GM19328 (cell line): ENCODE results near the gene TMEM53.

ENCODE experiments used
- ATAC-seq: cut with Tn5 transposase; IDR thresholded peaks from one replicate; pipeline ENCODE4 v1.9.1; 2021; ENCODE audit warnings: mild to moderate bottlenecking, moderate library complexity; ENCODE audit not compliant: unreplicated experiment

TMEM53 gene

DNA sequence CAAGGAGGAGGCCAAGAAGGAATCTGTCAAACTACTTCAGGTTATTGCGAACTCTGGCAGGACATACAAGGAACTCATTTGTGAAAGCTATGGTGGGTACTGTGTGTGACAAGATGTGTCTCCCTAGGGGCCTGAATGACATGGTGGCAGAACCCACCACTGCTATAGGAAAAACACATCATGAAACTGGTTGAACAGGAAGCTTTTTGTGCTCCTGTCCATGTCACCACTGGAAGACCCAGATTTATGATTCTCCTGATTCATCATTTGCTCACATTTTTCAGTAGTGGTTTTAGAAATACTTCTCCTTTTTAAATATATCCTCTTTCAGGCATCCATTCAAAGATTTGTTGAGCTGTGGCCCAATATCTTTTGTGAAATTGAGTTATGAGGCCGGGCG is 23.9 kb upstream of the TMEM53 start:
- ATAC-seq = no peak

DNA sequence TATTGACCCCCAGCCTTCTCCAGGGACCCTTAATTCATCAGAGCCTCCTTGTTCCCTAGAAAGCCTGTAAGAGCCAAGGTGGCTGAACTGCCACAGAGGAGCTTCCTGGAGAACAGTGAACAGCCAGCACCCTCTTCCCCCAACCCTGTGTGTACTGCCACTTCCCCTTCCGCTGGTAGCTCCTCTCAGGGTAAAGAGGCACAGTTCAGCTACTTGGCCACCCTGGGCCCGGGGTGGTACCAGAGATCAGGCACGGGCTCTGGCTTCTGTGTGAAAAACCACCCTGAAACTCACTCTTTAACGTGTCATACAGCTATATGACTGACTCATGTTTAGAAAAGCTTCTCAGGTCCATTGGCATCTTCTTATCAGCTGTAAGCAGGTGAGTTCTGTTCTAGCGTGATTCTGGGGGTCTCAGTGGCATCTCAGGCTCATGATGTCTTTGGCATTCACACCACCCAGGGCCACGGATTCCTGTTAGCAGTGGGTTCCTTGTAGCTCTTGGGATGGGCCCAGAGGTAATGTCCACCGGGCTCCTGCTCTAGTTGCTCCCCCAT is 22.6 kb upstream of the TMEM53 start:
- ATAC-seq = no peak

DNA sequence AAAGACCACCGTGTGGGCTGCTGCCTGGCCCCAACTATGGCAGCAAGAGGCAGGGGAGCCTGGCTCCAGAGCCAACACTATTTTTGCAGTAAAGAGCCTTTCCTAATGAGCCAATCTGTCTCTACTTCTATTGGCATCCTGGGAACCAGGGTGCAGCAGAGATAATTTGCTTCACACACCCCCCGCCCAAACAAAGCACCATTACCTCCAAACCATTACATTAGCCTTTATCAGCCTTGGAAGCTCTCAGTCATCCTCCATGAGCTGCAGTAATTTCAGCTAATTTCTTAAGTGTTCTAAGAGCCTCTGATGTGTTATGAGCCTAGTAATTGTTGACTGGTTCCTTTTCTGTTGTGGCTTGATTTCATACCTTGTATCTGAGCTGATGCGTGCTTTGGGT is 21.8 kb upstream of the TMEM53 start:
- no peak for ATAC-seq

DNA sequence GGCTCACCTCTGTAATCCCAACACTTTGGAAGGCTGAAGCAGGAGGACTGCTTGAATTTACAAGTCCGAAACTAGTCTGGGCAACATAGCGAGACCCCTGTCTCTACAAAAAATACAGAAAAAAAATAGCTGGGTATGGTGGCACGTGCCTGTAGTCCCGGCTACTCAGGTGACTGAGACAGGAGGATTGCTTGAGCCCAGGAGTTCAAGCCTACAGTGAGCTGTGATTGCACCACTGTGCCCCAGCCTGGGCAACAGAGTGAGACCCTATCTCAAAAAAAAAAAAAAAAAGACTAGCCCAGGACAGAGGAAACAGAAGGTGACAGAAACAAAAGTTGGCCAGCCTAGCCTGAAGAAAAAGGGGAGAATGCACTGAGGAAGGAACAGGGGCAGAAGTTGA is 21.4 kb upstream of the TMEM53 start:
- ATAC-seq = no peak

DNA sequence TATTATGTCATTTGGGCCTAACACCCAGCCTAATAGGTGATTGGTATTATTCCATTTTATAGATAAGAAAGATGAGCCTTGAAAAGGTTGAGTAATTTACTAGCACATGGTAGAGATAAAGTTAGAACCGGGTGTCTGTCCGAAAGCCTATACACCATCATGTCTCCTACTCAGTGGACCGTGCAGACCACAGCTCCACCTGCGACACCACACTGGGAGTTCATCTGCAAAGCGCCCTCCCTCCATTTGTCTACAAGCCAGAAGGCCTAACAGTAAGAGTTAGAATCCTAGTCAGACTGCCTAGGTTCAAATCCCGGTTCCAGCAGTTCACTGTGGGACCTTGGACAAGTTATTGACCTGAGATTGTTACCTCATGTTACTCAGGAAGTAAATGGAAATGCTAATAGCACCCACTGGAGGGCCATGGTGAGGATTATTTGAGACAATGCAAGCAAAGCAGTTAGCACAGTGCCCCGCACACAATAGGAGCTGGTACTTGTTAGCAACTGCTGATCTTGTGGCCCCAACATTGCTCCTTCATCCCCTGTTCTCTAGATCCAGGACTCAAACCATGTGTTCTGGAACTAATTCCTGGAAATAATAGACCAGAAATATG is 20.7 kb upstream of the TMEM53 start:
- peak; percentile 74 for ATAC-seq

DNA sequence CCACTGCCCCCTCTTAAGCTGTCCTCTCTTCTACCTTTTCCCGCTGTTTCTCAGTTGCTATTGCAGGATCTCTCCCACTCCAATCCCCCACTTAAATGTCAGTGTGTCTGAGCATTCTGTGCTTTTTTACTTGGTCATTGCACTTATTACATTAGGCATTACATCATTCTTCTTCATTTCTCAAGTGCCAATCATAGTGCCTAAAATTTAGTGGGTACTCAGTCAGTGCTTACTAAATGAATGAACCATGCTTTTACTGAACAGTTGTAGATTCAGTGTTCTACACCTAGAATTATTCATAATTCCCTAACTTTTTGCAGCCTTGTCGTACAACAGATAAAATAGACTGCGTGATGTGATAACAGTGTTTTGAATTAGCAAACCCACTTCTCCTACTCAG is 19.6 kb upstream of the TMEM53 start:
- no peak for ATAC-seq

DNA sequence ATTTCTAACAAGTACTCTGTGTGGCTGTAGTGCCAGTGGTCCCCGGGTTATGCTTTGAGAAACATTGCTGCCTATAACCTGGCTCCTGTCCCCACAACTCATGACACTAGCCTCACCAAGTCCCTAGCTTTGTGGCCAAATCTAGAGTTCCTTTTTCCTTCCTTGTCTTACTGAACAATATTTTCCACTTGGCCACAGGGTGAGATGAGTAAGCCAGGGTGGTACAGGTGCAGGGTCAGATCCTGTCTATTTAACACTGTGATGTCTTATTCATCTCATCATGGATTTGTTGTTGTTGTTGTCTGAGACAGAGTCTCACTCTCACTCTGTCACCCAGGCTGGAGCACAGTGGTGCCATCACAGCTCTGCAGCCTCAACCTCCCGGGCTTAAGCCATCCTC is 18.9 kb upstream of the TMEM53 start:
- ATAC-seq = no peak

DNA sequence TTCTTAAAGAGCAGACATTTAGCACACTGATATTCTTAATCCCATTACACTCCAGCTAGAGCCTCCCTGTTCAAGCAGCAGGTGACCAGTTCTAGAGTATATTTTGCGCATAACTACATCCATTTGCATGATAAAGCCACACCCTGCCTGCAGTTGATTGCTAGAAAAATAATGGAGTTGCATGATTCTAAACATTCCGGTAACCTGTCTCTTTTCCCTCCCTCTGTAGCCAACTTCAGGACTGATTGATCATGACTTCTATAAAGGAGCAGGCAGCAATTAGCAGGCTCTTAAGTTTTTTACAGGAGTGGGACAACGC is 15.1 kb upstream of the TMEM53 start:
- ATAC-seq = no peak

DNA sequence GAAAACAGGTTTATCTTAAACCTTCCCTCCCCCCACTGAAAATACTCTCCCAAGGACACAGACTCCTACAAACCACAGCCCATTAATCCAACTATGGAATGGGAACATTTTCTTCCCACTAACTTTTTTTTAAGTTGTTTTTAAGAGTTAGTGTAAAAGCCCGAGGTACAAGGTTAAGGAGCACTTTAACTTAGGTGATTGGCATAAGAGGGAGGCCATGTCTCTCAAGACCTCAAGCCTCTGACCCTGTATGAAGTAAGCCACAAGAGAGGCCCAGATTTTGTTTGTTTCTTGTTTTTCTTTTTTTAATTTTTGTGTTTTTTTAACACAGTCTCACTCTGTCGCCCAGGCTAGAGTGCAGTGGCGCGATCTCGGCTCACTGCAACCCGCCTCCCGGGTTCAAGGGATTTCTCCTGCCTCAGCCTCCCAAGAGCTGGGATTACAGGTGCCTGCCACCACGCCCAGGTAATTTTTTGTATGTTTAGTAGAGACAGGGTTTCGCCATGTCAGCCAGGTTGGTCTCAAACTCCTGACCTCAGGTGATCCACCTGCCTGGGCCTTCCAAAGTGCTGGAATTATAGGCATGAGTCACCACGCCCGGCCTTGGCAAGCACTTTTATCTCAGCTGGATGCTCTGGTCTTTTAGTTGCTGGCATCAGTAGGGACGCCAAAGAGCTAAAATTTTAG is 14.6 kb upstream of the TMEM53 start:
- no peak for ATAC-seq

DNA sequence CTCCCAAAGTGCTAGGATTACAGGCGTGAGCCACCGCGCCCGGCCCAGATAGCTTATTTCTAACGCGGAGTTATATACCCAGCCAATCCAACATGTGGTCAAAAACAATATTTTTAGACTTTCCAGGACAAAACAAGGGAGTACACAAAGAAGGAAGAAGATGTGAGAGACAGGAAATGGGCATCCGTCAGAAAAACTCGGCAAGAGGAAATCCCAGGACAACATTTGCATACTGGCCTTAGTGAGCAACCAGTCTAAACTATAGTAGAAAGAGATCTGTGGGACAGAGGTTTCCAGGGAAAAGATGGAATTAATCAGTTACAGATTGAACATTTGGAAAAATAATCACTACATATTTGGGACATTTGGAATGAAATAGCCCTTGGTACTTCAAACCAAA is 11.6 kb upstream of the TMEM53 start:
- ATAC-seq = no peak

DNA sequence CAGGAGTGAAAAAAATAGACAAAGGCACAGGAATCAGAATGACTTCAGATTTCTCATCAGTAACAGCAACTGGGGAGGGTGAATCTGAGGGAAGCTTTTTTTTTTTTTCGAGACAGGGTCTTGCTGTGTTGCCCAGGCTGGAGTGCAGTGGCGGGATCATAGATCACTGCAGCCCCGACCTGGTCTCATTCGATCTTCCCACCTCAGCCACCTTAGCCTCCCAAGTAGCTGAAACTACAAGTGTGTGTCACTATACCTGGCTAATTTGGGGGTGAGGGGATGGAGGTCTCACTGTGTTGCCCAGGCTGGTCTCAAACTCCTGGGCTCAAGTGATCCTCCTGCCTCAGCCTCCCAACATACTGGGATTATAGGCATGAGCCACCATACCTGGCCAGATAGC is 10.9 kb upstream of the TMEM53 start:
- ATAC-seq = no peak

DNA sequence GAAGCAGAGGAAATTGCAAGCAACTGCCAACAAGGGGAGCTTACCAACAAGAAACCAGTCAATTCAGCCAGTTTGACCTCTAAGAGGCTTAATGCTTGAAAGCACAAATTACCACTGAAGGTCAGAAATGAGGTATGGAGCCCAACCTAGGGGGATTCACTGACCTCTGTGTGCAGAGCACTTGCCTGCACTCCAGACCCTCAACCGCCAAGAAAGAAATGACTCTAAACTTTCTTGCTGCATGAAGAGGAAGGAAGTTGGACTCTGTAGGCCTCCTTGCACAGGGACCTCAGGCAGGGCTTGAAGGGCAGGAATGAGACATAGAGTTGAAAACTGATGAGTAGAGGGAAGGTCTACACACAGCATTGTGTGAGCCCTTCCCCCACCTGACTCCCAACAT is 10.2 kb upstream of the TMEM53 start:
- ATAC-seq = no peak

DNA sequence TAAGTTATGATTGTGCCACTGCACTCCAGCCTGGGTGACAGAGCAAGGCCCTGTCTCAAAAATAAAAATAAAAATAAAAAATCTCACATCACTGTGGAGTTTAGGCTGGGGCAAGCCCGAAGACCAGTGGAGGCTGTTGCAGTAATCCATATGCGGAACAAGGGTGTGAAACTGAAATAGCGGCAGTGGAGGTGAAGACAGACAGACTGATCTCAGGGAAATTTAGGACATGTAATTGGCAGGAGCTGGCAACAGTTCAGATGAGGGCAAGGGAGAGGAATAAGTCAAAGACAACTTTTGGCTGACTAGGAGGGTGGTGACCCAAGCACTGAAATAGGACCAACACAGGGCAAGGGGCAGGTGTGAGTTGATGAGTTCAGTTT is 8.6 kb upstream of the TMEM53 start:
- no peak for ATAC-seq

DNA sequence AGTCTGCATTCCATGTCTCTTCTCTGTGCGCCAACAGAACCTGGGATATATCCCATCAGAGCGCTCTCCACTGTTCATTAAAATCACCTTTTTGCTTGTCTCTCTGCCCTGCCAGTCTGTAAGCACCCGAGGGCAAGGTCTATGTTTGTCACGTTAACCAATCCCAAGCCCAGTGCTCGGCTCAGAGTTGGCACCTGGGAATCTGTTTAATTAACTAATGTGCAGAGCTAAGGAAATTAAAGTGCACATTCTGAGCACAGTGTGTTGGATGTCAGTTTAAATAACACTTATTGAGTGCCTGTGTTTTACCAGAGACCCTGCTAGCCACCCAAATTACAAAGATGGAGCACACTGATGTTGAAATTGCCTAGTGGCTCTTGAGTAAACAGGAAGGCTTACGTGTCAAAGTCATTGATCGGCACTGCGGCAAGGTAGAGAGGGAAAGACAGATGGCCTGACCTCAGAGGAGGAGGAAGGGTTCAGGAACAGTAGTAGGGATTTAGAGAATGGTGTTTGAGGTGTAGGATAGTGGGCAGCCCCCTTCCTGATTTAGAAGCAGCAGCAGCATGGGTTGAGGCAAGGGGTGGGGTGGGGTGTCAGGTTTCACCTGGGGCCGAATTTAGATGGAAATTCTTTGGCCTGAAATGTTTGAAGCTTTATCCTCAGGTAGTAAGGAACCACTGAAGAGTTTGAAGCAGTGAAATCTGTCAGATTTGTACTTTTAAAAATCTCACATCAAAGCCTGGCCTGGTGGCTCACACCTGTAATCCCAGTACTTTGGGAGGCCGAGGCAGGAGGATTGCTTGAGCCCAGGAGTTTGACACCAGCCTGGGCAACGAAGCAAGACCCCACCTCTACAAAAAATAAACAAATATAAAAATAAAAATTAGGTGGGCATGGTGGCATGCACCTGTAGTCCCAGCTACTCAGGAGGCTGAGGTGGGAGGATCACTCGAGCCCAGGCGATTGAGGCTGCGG is 7.9 kb upstream of the TMEM53 start:
- no peak for ATAC-seq

DNA sequence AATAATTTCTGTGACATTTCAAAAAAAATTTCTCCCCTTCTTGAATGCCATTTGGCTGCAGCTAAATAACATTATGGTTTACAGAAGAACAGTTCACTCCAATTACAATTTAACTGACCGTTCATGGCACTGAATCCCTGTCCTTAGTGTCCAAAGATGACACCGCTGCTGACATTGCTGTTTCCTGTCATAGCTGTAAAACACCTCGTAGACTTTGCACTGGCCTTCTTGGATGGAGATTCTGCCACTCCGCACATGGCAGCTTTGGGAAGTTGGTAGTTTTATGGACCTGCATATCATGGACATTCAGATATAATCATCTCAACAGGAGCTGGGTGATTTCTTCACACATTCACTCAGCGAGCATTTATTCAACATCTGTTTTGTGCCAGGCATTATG is 5.2 kb upstream of the TMEM53 start:
- no peak for ATAC-seq

DNA sequence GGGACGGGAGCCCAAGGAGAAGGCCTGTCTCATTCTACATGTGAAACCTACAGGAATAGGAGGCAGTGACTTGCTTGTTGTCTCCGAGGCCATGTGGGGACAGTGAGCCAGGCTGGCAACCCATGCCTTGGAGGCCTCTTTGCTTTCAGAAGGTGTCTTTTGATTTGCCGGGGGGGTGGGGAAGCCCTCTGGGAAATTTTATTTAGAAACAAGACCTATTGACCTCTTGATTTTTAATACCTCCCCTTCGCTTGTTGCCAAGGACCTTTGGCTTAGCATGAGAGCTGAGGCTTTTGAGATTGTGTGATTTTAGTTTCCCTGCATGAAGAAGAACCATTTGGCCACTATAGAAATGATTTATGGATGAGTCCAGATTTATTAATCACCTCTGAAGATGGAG is 4.3 kb upstream of the TMEM53 start:
- no peak for ATAC-seq

DNA sequence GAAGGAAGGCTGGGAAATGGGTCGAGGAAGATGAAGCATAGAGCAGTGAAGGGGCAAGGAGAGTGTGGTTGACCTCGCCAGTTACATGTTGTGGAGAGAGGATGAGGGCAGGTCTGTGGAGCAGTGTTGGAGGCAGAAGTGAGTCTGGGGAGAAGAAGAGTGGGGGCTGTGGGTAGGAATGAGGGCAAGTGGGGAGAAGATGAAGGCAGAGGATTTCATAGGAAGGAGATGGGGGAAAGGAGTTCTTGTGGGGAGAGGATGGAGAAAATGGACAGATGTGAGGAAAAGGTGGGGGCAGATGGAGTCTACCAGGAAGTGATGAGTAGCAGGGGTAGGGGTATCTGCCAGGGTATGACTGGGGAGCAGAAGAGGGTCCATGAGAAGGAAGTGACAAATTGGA is 3.8 kb upstream of the TMEM53 start:
- no peak for ATAC-seq

DNA sequence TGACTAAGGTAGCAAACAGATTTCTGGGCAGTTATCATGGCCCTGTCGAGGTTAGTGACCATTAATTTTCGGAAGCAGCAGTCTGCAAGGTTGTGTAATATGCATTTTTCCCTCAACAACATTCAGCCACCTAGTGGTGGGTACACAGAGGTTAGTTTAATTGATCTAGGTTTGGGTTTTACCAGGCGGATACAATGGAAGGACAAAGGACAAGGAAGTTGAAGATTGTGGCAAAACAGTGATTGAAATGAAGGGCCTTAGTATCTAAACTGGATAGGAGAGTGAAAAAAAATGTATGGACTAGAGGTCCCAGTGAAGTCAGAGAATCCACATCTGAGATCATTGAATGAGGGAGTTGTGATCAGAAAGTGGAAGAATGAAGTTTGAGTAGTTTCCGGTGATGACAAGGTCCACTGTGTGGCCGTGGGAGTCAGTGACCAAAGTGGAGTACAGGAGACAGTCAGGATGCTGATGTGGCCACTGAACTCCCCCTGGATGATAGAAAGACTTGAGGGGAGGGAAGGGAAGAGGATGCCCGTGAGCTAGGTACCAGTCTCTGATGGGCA is 3.0 kb upstream of the TMEM53 start:
- ATAC-seq = no peak

DNA sequence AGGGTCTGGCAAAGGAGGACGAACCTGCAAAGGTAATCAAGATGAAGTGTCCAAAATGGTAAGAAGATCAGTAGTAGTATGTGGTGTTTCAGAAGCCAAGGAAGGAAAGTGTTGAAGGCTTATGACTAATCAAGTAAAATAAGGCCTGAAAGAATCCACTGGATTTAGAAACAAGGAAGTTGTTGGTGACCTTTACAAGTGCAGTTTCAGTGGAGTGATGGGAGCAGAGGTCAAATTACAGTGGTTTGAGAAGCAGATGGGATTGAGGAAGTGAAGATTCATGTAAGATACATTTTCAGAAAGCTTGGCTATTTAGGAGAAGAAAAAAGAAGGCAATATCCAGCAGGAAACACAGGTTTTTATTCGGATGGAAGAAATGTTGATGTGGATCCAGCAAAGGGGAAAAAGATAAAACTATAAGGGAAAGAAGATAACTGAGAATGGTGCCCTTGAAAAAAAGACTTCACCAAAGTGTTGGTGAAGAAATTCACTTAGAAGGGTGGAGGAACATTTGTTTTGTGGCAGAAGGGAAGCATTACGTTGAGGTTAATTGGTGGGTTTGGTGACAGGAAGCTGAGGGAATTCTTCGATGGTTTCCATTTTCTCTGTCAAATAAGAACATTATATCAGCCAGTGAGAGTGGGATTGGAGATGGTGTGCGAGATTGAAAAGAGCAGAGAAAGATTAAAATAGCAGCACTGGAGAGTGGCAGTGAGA is 2.4 kb upstream of the TMEM53 start:
- ATAC-seq = no peak

DNA sequence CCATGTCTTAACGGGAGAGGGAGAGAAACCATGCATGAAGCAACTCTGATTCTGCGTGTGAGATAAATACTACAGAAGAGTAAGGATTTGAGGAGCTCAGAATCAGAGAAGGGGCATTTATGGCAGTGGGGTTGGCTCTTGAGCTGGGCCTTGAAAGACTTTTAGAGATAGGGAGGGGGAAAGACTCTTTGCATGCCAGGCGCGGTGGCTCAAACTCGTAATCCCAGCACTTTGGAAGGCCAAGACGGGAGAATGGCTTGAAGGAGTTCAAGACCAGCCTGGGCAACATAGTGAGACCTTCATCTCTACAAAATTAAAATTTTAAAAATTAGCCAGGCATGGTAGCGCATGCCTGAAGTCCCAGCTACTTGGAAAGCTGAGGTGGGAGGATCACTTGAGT is 905 bp upstream of the TMEM53 start:
- no peak for ATAC-seq

DNA sequence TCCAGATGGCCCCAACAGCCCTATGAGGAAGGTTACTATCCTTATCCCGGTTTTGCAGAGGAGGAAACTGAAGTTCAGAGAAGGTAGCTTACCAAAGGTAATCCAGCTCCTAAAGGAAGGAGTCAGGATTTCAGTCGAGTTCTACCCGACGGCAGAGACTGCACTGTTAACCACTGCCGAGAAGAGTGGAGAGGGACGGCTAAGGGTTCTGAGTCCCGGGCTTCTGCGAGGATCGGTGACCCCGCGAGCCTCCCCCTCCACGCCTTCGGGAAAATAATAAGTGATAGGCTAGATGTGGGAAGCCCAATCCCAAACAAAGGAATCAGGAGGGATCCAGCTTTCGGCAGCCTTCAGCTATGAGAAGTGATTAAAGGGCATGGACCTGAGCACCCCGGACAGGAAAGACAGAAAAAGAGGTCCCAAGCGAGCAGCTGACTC is 587 bp downstream of the TMEM53 start:
- peak; percentile 8 for ATAC-seq
